Stimulated activated CD4-positive, alpha-beta T cell treated with anti-CD3 and anti-CD28 coated beads, Interleukin-1b, Interleukin-23, amount 100 ng/mL, for 1 hour (primary cell): ENCODE results near the gene LMX1B.
"Not testable (repeated sequence)": the region's sequence is repeated elsewhere in the genome, so short reads cannot be mapped to it uniquely, and the experiment has no call there.

Experiments used
- DNase-seq, 2 donors: peaks; one replicate each; pipeline ENCODE4 v3.0.0-alpha.2; 2020; ENCODE audit warnings: low read depth in 2 of 2

The LMX1B gene

GRCh38 chr9:126613651-126614050 is at the start of gene LMX1B:
Gene LMX1B, plus strand, starts transcription at chr9:126613928. Its CDS starts 522 bp downstream, at chr9:126614450.
- DNase-seq = no peak

DNA sequence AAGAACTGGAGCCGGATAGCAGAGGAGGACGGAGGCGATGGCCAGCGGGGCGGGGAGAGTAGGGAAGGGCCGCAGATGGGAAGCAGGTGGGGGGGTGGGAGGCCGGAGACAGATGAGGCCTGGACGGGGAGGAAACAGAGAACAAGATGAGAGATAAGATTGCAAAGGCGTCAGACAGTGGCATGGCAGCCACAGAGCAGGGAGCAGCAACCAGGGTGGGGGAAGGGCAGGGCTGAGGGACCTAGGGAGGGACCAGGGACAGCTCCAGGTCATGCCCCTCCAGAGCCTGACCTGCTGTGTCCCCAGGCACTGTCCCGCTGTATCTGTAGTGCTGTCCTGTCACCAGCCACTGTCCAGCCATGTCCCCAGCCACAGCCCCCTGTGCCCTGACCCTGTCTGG is 49.6 kb upstream of the LMX1B start:
- no peak for DNase-seq

GRCh38 chr9:126564716-126565115 is 49.0 kb upstream of the LMX1B start:
- no peak for DNase-seq

- DNase-seq = no peak
Measured at GRCh38 chr9:126565336-126566128, 48.2 kb upstream of the LMX1B start.

GRCh38 chr9:126569036-126569435 is 44.7 kb upstream of the LMX1B start:
- no peak for DNase-seq

- DNase-seq = no peak
Measured at GRCh38 chr9:126578029-126578428, 35.7 kb upstream of the LMX1B start.

- not testable (repeated sequence) for DNase-seq
Measured at GRCh38 chr9:126580319-126580718, 33.4 kb upstream of the LMX1B start.

DNA sequence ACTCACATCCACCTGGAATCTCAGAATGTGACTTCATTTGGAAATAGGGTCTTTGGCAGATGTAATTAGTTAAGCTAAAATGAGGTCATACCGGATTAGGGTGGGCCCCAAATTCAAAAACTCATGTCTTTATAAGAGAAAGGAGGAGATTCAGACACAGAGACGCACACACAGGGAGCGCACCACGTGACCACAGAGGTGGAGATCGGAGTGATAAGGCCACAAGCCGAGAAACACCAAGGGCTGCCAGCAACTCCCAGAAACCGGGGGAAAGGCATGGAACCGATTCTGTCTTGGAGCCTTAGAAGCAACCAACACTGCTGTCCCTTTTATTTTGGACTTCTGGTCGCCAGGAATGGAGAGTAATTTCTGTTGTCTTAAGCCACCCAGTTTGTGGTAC is 31.8 kb upstream of the LMX1B start:
- DNase-seq = no peak

GRCh38 chr9:126582427-126582826 is 31.3 kb upstream of the LMX1B start:
- no peak for DNase-seq

- no peak for DNase-seq
Measured at GRCh38 chr9:126583144-126583760, 30.5 kb upstream of the LMX1B start.

- no peak for DNase-seq
Measured at GRCh38 chr9:126584611-126585010, 29.1 kb upstream of the LMX1B start.

- no peak for DNase-seq
Measured at GRCh38 chr9:126586236-126586635, 27.5 kb upstream of the LMX1B start.

DNA sequence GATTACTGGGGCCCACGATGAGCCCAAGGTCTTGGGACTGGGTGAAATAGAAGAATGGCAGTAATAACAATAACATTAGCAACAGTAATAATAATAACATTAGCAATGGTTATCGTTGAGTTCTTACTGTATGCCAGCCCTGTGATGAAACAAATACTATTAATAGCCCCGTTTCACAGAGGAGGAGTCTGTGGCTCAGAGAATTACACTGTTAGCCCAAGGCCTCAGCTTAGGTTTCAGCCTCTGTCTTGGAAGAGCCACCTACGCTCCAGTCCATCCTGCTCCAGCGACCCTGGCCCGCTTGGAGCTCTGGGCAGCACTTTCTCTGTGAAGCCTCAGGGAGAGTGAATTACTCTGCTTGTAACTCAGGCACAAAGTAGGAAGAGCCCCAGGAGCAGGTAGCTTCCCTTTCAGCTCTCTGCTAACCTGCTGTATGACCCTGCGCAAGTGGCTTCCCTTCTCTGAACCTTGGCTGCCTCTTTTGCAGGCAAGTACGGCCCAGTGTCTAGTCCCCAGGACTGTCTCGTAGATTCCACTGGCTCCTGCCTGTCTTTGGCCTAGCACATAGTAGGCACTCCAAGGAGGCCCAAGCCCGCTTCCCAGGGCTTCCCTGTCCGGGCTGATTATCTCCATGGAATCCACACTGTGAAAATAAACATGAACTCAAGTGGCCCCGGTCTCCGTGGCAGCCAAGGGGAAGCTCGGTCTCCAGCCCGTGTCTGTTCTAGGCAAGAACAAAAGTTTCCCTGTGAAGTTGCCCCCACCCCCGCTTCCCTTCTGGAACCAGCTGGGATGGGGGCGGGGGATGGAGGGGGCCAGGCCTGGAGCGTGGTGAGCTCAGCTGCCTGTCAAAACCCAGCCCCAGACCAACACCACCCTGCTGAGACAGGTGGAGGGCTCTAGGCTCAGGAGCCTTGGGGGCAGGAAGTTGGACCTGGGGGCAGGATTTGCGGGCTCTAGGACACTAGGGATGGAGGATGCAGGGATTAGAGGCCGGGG is 26.2 kb upstream of the LMX1B start:
- DNase-seq = no peak

DNA sequence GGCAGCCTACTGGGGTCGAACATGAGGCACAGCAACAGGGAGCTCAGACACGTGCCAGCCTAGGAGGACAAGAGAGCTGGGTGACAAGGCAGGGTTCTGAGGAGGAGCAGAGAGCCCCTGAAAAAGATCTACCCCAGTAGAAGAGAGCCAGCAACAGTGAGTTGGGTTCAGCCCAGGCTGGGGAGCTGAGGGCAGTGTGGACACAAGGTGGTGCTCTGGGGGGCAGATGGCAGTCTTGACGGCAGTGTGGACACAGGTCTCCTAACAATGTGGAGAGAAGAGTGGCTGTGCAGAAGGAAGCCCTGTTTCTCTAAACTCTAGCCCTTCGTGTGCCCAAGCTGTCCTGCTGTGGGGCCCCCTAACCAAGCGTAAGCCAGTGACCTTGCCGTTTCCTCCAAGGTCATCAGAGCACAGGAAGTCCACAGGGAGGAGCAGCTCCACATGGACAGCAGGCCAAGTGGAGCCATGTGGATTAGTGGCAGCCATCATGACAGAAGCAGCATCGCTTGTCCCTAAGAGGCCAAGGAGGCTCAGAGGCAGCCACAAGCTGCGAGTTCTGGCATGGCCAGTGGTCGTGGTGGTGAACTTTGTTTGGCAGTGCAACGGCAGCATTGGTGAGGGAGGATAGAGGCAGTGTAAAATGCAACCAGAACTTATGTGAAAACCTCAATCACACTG is 25.1 kb upstream of the LMX1B start:
- no peak for DNase-seq

- no peak for DNase-seq
Measured at GRCh38 chr9:126589349-126589748, 24.4 kb upstream of the LMX1B start.

- DNase-seq = no peak
Measured at GRCh38 chr9:126591083-126591482, 22.6 kb upstream of the LMX1B start.

DNA sequence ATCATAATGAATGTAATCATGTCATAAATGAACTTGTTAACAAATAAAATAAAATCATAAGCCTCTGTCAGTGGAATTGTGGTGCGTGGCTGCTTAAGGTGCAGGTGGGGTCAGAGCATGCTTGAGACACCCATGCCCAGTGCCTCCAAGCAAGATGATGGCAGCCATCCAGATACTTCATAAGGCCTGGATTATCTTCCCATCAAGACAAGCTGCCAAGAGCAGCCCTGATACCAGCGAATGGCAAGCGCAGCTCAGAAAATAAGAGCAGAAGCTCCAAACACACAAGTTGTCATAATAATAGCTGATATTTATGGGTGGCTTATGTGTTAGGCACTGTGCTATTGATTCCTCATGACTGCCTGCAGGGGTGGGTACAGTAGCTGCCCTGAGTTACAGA is 21.8 kb upstream of the LMX1B start:
- DNase-seq = no peak

DNA sequence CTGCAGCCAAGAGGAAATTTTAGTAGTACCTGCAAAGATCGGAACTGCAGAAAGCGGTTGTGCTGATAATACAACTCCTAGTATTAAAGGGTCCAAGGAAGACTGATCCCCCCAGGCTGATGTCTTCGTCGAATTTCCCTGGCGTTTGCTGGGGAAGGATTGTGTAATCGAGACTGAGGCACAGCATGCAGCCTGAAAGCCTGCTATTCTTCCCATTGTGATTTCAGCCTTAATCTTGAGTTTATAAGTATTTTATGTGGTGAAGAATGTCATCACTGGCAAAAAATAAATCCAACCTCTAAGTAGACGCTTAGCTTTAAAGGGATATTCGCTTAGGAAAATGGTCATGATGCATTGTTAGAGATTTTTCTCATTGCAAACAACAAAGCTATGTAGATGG is 21.3 kb upstream of the LMX1B start:
- DNase-seq = no peak

DNA sequence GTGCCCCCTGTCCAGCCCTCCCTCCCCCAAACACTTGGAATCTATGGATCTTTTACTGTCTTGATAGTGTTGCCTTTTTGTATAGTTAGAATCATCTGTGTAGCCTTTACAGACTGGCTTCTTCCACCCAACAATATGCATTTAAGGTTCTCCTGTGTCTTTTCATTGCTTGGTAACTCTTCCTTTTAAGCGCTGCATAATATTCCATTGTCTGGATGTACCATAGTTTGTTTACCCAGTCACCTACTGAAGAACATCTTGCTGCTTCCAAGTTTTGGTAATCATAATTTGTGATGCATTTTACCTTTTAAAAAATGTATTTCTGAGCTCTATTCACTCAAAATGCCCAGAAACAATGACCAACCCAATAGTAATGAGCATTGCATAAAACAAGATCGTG is 17.7 kb upstream of the LMX1B start:
- no peak for DNase-seq

- DNase-seq = no peak
Measured at GRCh38 chr9:126599047-126599650, 14.6 kb upstream of the LMX1B start.
